ENCODE measurements around the gene DNPH1. TPM values are rescaled to one million over a fixed set of nuclear protein-coding genes. Genes with fewer than 3 reads are reported as not detected.
A peak's percentile ranks its signal among the peaks of the same experiment; 100 is the strongest.

Gene DNPH1
- total RNA-seq, 1 experiment from 2014 or later, result 82.6 TPM

DNA sequence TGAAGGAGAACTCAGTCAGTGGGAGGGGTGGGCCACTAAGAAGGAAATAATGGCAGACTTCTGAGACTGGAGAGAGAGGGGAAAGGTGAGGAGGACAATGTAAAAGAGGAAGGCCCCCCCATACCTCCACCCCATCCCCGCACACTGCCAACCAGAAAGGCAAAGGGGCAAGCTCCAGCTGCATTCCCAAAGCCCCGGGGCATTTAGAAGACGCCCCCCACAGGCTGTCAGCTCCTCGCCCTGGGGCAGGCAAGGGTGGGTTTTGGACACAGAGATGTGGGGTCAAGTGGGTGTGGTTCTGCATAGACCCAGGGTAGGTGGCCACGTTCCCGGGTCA is 48.0 kb upstream of the DNPH1 start:
- peaks cover 85% of the 10 kb centered on the region for H3K27me3 Mint-ChIP-seq (ENCODE audit: unreplicated experiment)

DNA sequence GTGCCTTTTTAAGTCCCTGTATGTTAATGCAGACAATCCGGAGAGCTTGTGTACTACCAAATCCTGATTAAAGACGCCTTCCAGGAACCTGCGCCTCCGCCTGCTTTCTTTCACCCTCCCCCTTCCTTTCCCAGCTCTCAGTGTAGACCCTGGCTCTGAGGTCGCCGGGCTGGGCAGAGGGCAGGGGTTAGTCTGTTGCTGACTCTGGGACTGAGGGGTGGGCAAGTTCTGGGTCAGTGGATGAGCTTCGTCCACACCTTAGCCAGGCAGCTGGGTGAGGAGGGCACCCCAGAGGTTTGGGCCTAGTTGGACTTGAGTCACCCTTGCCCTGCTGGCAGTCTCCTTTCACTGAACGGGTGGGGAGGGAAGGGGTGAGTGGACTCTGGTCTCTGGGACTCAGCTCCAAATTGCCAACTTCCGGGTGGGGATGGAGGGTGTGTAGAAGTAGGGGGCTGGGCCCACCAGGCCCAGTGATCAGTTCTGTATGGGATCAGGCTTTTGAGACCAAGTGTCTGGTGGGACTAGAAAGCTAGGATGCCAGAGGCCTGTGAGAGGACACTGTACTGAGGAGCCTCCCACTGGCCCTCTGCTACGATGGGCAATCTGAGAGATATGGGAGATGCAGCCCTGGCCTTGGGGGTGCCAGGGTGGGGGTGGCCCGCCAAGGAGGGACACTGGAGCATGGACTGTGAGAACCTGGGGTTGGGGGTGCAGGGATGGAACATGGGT is 47.5 kb upstream of the DNPH1 start:
- H3K9me3 Mint-ChIP-seq (ENCODE audit: low read depth, unreplicated experiment), result no peaks in the 10 kb centered on the region
- peaks cover 9% of the 10 kb centered on the region for H3K36me3 Mint-ChIP-seq (ENCODE audit: insufficient read depth, unreplicated experiment)
- intact Hi-C loops (cut with micrococcal nuclease; ENCODE audit: unreplicated experiment), result no loop called here
- DNase-seq, result no peak
- H3K27me3 Mint-ChIP-seq (ENCODE audit: unreplicated experiment), result peaks cover 85% of the 10 kb centered on the region
- H3K4me3 Mint-ChIP-seq (ENCODE audit: low read depth, unreplicated experiment), result peak overlapping the region; percentile 3
- BruUV-seq (replicated peaks), result no TSS peak
- H3K27ac Mint-ChIP-seq (ENCODE audit: unreplicated experiment), result no peak overlapping the region
- CTCF ChIA-PET, result interaction anchor here (1.1 kb wide), 1 partner anchor 8 kb away, joined by 4 read pairs; no protein-coding TSS in a partner anchor
- TF ChIP-seq, protein P1, sequence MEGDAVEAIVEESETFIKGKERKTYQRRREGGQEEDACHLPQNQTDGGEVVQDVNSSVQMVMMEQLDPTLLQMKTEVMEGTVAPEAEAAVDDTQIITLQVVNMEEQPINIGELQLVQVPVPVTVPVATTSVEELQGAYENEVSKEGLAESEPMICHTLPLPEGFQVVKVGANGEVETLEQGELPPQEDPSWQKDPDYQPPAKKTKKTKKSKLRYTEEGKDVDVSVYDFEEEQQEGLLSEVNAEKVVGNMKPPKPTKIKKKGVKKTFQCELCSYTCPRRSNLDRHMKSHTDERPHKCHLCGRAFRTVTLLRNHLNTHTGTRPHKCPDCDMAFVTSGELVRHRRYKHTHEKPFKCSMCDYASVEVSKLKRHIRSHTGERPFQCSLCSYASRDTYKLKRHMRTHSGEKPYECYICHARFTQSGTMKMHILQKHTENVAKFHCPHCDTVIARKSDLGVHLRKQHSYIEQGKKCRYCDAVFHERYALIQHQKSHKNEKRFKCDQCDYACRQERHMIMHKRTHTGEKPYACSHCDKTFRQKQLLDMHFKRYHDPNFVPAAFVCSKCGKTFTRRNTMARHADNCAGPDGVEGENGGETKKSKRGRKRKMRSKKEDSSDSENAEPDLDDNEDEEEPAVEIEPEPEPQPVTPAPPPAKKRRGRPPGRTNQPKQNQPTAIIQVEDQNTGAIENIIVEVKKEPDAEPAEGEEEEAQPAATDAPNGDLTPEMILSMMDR (IDR thresholded peaks at IDR 0.05; ENCODE audit: unreplicated experiment), result no peak
- H3K4me1 Mint-ChIP-seq (ENCODE audit: low read depth, unreplicated experiment), result peaks cover 9% of the 10 kb centered on the region

More for the DNA sequence above, 48.0 kb upstream of the DNPH1 start:
- Mint-ChIP-seq H3K4me1 (ENCODE audit: low read depth, unreplicated experiment) (peaks cover 9% of the 10 kb centered on the region), H3K9me3 (ENCODE audit: low read depth, unreplicated experiment) (no peaks in the 10 kb centered on the region), H3K36me3 (ENCODE audit: insufficient read depth, unreplicated experiment) (peaks cover 9% of the 10 kb centered on the region), H3K4me3 (ENCODE audit: low read depth, unreplicated experiment) (no peak overlapping the region), H3K27ac (ENCODE audit: unreplicated experiment) (no peak overlapping the region)
- DNase-seq, result no peak
- CTCF ChIA-PET, result interaction anchor here (1.1 kb wide), 1 partner anchor 9 kb away, joined by 4 read pairs; no protein-coding TSS in a partner anchor
- TF ChIP-seq, protein P1 (IDR thresholded peaks at IDR 0.05; ENCODE audit: unreplicated experiment), result no peak
- intact Hi-C loops (cut with micrococcal nuclease; ENCODE audit: unreplicated experiment), result no loop called here
- no TSS peak for BruUV-seq (replicated peaks)

- Mint-ChIP-seq H3K27ac (ENCODE audit: unreplicated experiment) (no peak overlapping the region), H3K36me3 (ENCODE audit: insufficient read depth, unreplicated experiment) (peaks cover 9% of the 10 kb centered on the region), H3K9me3 (ENCODE audit: low read depth, unreplicated experiment) (no peaks in the 10 kb centered on the region), H3K27me3 (ENCODE audit: unreplicated experiment) (peaks cover 85% of the 10 kb centered on the region), H3K4me1 (ENCODE audit: low read depth, unreplicated experiment) (peaks cover 9% of the 10 kb centered on the region), H3K4me3 (ENCODE audit: low read depth, unreplicated experiment) (peak overlapping the region; percentile 3)
- BruUV-seq (replicated peaks), result no TSS peak
- DNase-seq, result no peak
- TF ChIP-seq, protein P1 (IDR thresholded peaks at IDR 0.05; ENCODE audit: unreplicated experiment), result no peak
- intact Hi-C loops (cut with micrococcal nuclease; ENCODE audit: unreplicated experiment), result no loop called here
- CTCF ChIA-PET, result interaction anchor here (1.1 kb wide), 1 partner anchor 7 kb away, joined by 4 read pairs; no protein-coding TSS in a partner anchor
Measured at GRCh38 chr6:43275801-43276576, 46.7 kb upstream of the DNPH1 start.

DNA sequence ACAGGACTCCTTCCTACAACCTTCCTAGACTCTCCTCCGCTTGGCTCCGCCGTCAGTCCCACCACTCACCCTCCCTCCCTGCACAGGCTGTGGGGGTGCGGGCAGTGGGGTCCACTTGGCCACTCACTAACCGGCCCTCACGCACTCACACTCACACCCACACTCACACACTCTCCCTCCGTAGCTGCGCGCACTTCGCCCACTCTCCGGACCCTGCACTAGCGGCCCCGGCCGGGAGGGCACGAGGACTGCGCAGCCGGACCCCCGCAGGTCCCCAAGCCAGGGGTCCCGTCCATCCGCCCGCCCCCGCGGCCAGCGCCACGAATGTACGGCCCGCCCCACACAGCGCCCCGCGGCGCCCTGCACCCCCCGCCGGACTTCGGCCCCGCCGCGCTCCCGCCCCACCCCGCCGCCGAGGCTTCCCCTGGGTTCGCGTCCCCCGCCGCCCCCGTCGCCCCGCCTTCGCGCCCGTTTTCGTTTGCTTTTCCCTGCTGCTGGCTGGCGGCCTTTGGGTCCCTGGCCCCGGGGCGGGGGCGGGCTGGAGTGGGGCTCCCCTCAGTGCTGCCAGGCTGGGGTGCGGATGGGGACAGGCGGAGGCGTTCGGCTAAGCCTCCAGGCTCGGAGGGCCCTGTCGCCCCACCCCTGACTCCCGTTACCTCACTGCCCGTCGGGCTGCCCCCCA is 45.8 kb upstream of the DNPH1 start:
- H3K27ac Mint-ChIP-seq (ENCODE audit: unreplicated experiment), result no peak overlapping the region
- peaks cover 9% of the 10 kb centered on the region for H3K36me3 Mint-ChIP-seq (ENCODE audit: insufficient read depth, unreplicated experiment)
- intact Hi-C loops (cut with micrococcal nuclease; ENCODE audit: unreplicated experiment), result no loop called here
- H3K9me3 Mint-ChIP-seq (ENCODE audit: low read depth, unreplicated experiment), result no peaks in the 10 kb centered on the region
- H3K4me3 Mint-ChIP-seq (ENCODE audit: low read depth, unreplicated experiment), result peak overlapping the region; percentile 30
- peaks cover 85% of the 10 kb centered on the region for H3K27me3 Mint-ChIP-seq (ENCODE audit: unreplicated experiment)
- no TSS peak for BruUV-seq (replicated peaks)
- peaks cover 14% of the 10 kb centered on the region for H3K4me1 Mint-ChIP-seq (ENCODE audit: low read depth, unreplicated experiment)
- TF ChIP-seq, protein P1 (IDR thresholded peaks at IDR 0.05; ENCODE audit: unreplicated experiment), result no peak
- CTCF ChIA-PET, result no interaction called here
- peak; percentile 49 for DNase-seq
